DND-41 (cell line): Measurements from ENCODE around the gene ACO2.

ENCODE experiments used
- ATAC-seq: fragments of 200-7000 bp; cut with Tn5 transposase; 3 replicates; pipeline ENCODE4 v1.9.1; 2021; ENCODE audit warnings: low read depth; ENCODE audit not compliant: insufficient read depth
- DNase-seq: peaks from one replicate; pipeline ENCODE4 v3.0.0-alpha.2; 2020
- H2AFZ ChIP-seq: 2 replicates; pipeline ENCODE4 v1.6.0; 2012; ENCODE audit warnings: low read depth, low read length
- H3K27ac ChIP-seq: 2 replicates; pipeline ENCODE4 v1.5.1; 2012; ENCODE audit warnings: low read length, inconsistent platforms
- H3K27me3 ChIP-seq: fragments of 200-600 bp; sonication (generic); 2 replicates; pipeline ENCODE4 v1.6.0; 2012; ENCODE audit warnings: low read length, mild to moderate bottlenecking, inconsistent platforms; ENCODE audit not compliant: insufficient read depth, poor library complexity
- H3K36me3 ChIP-seq: 2 replicates; pipeline ENCODE4 v1.5.1; 2012; ENCODE audit warnings: low read length, inconsistent platforms; ENCODE audit not compliant: insufficient read depth
- H3K4me1 ChIP-seq: 2 replicates; pipeline ENCODE4 v1.5.1; 2012; ENCODE audit warnings: mild to moderate bottlenecking, low read length; ENCODE audit not compliant: insufficient read depth
- H3K4me2 ChIP-seq: 2 replicates; pipeline ENCODE4 v1.6.0; 2012; ENCODE audit warnings: mild to moderate bottlenecking, moderate library complexity, low read length, inconsistent platforms; ENCODE audit not compliant: insufficient read depth
- H3K4me3 ChIP-seq, 2 experiments: fragments of 200-600 bp in 1 of 2; shearing (Covaris generic) in 1 of 2; 2 replicates each; pipeline ENCODE4 v1.5.1; 2012 to 2016; ENCODE audit warnings: inconsistent platforms in 2 of 2, low read length in 2 of 2, mild to moderate bottlenecking in 2 of 2, low read depth in 1 of 2, moderate library complexity in 1 of 2
- H3K79me2 ChIP-seq: 2 replicates; pipeline ENCODE4 v1.6.0; 2012; ENCODE audit warnings: low read length, inconsistent platforms; ENCODE audit not compliant: insufficient read depth
- H3K9ac ChIP-seq: 2 replicates; pipeline ENCODE4 v1.6.0; 2012; ENCODE audit warnings: low read depth, mild to moderate bottlenecking, inconsistent platforms, low read length, moderate library complexity
- H3K9me3 ChIP-seq: 2 replicates; pipeline ENCODE4 v1.5.1; 2012; ENCODE audit warnings: low read length, moderate library complexity, mild to moderate bottlenecking, inconsistent platforms; ENCODE audit not compliant: insufficient read depth, severe bottlenecking
- H4K20me1 ChIP-seq: 2 replicates; pipeline ENCODE4 v1.6.0; 2012; ENCODE audit warnings: low read length; ENCODE audit not compliant: insufficient read depth
- CTCF ChIP-seq: IDR thresholded peaks from 2 replicates; pipeline ENCODE4 v1.5.1; 2012; ENCODE audit warnings: borderline replicate concordance, low read length, moderate library complexity, mild to moderate bottlenecking; ENCODE audit not compliant: poor library complexity, severe bottlenecking; ENCODE audit errors: extremely low read depth
- EZH2 ChIP-seq: IDR thresholded peaks from 3 replicates; pipeline ENCODE4 v1.6.1; 2012; ENCODE audit warnings: borderline replicate concordance, low read depth, mild to moderate bottlenecking, moderate library complexity, low read length, inconsistent platforms; ENCODE audit not compliant: severe bottlenecking

The ACO2 gene

GRCh38 chr22:41501209-41501608, 32.3 kb downstream of the ACO2 start:
- no peak overlapping the region for H3K4me3 ChIP-seq
- DNase-seq (peak; percentile 28), ATAC-seq (peak; percentile 74)
- H3K27me3 ChIP-seq, result no peaks in the 10 kb centered on the region
- TF ChIP-seq EZH2, result no peak
- peak; percentile 56 for TF ChIP-seq CTCF
- H3K36me3 ChIP-seq, result peaks cover 40% of the 10 kb centered on the region
- H3K4me1 ChIP-seq, result no peaks in the 10 kb centered on the region
- peaks cover 29% of the 10 kb centered on the region for H4K20me1 ChIP-seq
- H3K4me2 ChIP-seq, result no peak overlapping the region
- H2AFZ ChIP-seq, result no peak overlapping the region
- H3K79me2 ChIP-seq, result peaks cover 49% of the 10 kb centered on the region
- H3K27ac ChIP-seq, result no peak overlapping the region
- no peak overlapping the region for H3K9ac ChIP-seq
- no peaks in the 10 kb centered on the region for H3K9me3 ChIP-seq

- Histone ChIP-seq H3K79me2 (peaks cover 31% of the 10 kb centered on the region), H3K4me3 (no peak overlapping the region), H3K4me2 (no peak overlapping the region), H3K9ac (no peak overlapping the region), H3K27ac (no peak overlapping the region), H3K9me3 (no peaks in the 10 kb centered on the region), H3K36me3 (peaks cover 62% of the 10 kb centered on the region), H3K27me3 (no peaks in the 10 kb centered on the region), H3K4me1 (no peaks in the 10 kb centered on the region), H2AFZ (no peak overlapping the region), H4K20me1 (peaks cover 33% of the 10 kb centered on the region; the same call in 1 of the 2 replicates)
- no peak for TF ChIP-seq CTCF
- no peak for TF ChIP-seq EZH2
- DNase-seq, result no peak
- no peak for ATAC-seq
Observed at GRCh38 chr22:41504397-41504796, 35.5 kb downstream of the ACO2 start.

GRCh38 chr22:41504816-41505215, 35.9 kb downstream of the ACO2 start:
- Histone ChIP-seq H3K4me1 (no peaks in the 10 kb centered on the region), H3K9ac (no peak overlapping the region), H4K20me1 (peaks cover 29% of the 10 kb centered on the region; the same call in 1 of the 2 replicates), H3K9me3 (no peaks in the 10 kb centered on the region), H2AFZ (no peak overlapping the region), H3K4me2 (no peak overlapping the region), H3K27me3 (no peaks in the 10 kb centered on the region), H3K36me3 (peaks cover 60% of the 10 kb centered on the region), H3K79me2 (peaks cover 27% of the 10 kb centered on the region), H3K4me3 (no peak overlapping the region), H3K27ac (no peak overlapping the region)
- ATAC-seq (no peak), DNase-seq (no peak)
- no peak for TF ChIP-seq CTCF
- no peak for TF ChIP-seq EZH2

- DNase-seq (no peak), ATAC-seq (no peak)
- Histone ChIP-seq H3K4me1 (no peaks in the 10 kb centered on the region), H4K20me1 (peaks cover 33% of the 10 kb centered on the region; the same call in 1 of the 2 replicates), H3K9me3 (no peaks in the 10 kb centered on the region), H3K9ac (no peak overlapping the region), H3K4me3 (no peak overlapping the region), H3K27me3 (no peaks in the 10 kb centered on the region), H3K36me3 (peaks cover 63% of the 10 kb centered on the region), H2AFZ (no peak overlapping the region), H3K27ac (no peak overlapping the region), H3K4me2 (no peak overlapping the region), H3K79me2 (peaks cover 27% of the 10 kb centered on the region)
- TF ChIP-seq CTCF (no peak), EZH2 (no peak)
Observed at GRCh38 chr22:41505511-41506220, 36.7 kb downstream of the ACO2 start.
